Measurements from ENCODE around the gene GLIPR1. TPM values are rescaled to one million over a fixed set of nuclear protein-coding genes. Genes with fewer than 3 reads are reported as not detected.
"Not testable (repeated sequence)": the region's sequence is repeated elsewhere in the genome, so short reads cannot be mapped to it uniquely, and the experiment has no call there.

Gene GLIPR1
- total and polyA plus RNA-seq, 5 experiments from 2014 or later, result 51.2 to 117 (median 61.1) TPM

DNA sequence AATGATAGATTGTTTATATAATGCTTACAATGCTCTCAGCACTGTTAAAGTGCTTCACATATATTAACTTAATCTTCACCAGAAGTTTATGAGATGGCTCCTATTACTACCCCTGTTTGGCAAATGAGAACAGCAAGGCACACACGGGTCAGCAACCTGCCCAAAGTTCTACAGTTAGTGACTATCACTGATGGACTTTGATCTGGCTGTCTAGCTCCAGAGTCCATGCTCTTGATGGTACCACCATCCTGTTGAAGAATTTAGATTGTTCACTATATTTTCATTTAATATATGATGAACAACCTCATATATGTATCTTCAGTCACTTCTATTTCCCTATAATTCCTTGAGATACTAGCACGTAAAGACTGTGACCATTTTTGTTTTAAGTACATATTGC, 10.6 kb downstream of the GLIPR1 start:
- Mint-ChIP-seq H3K9me3 (no peaks in the 10 kb centered on the region), H3K27me3 (no peaks in the 10 kb centered on the region), H3K27ac (peak overlapping the region in 1 of 10 donors; percentile 13), H3K4me3 (no peak overlapping the region), H3K36me3 (peaks cover 0 to 61% (median 0%) of the 10 kb centered on the region in 3 donors), H3K4me1 (peaks cover 10 to 40% (median 15%) of the 10 kb centered on the region in 4 donors)
- POLR2A ChIA-PET, result no interaction called here
- DNase-seq (no peak), ATAC-seq (no peak)

- H3K9me3 Mint-ChIP-seq, result no peaks in the 10 kb centered on the region
- POLR2A ChIA-PET, result no interaction called here
- ATAC-seq (no peak), DNase-seq (no peak)
- H3K4me1 Mint-ChIP-seq, result peaks cover 2 to 10% (median 5%) of the 10 kb centered on the region in 4 donors
- no peak overlapping the region for H3K27ac Mint-ChIP-seq
- H3K36me3 Mint-ChIP-seq, result peaks cover 5 to 61% (median 13%) of the 10 kb centered on the region in 3 donors
- no peaks in the 10 kb centered on the region for H3K27me3 Mint-ChIP-seq
- H3K4me3 Mint-ChIP-seq, result no peak overlapping the region
Measured at GRCh38 chr12:75503459-75503858, 22.9 kb downstream of the GLIPR1 start.

DNA sequence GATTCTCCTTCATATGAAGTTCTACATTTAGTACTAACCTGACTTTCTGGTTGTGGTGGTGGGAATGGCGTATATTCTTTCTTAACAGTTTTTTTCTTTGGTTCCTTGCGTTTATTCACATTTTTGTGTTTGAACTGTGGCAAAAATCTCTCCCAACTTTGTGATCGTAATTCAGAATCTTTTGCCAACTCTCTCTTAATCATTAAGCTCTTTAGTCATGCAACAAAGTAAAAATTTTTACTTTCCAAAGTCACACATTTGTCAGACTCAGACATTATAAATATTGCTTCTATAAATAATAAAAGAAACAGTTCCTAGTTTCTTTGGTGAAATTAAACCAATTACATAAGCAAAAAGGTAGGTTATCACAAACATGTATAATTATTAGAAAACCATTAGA, 23.3 kb downstream of the GLIPR1 start:
- Mint-ChIP-seq H3K27me3 (no peaks in the 10 kb centered on the region), H3K27ac (no peak overlapping the region), H3K4me1 (peaks cover 3 to 11% (median 6%) of the 10 kb centered on the region in 4 donors), H3K9me3 (no peaks in the 10 kb centered on the region), H3K4me3 (no peak overlapping the region), H3K36me3 (peaks cover 5 to 59% (median 13%) of the 10 kb centered on the region in 3 donors)
- no peak for DNase-seq
- POLR2A ChIA-PET, result no interaction called here
- ATAC-seq, result no peak

DNA sequence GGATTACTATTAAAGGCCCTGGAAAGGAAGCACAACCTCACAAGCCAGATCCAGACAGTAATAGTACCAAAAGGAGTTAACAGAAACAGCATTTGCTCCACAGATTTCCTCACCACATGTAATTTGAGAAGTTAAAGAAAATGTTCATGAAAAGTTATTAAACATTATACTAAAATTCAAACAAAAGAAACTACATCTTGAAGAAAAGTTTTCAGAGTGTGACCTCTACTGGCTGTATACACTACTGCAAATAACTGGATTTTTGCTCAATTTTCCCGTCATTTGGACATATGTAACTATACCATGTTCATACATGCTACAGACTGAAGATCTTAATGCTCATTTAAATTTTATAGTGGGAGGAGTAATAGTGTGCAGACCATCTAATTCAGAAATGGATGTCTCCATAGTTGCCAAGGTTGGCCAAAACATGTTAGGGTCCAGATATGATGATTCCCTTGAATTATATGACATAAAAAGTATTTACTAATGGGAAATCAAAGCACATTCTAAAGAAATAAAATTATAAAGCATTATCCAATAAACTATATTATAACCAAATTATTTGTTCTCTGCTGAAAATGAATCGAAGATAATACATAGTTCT, 25.3 kb downstream of the GLIPR1 start:
- peaks cover 5 to 48% (median 10%) of the 10 kb centered on the region in 3 donors for H3K36me3 Mint-ChIP-seq
- ATAC-seq (peak; percentile 36 to 61), DNase-seq (peak in 2 of 10 donors; percentile 43 to 46)
- POLR2A ChIA-PET, result no interaction called here
- H3K27ac Mint-ChIP-seq, result peak overlapping the region in 5 of 10 donors; percentile 1 to 52 (median 6)
- H3K27me3 Mint-ChIP-seq, result no peaks in the 10 kb centered on the region
- H3K9me3 Mint-ChIP-seq, result no peaks in the 10 kb centered on the region
- peaks cover 11 to 29% (median 20%) of the 10 kb centered on the region in 4 donors for H3K4me1 Mint-ChIP-seq
- no peak overlapping the region for H3K4me3 Mint-ChIP-seq

GRCh38 chr12:75507086-75507485, 26.5 kb downstream of the GLIPR1 start:
- no peaks in the 10 kb centered on the region for H3K27me3 Mint-ChIP-seq
- POLR2A ChIA-PET, result interaction anchor here (1.2 kb wide), 1 partner anchor 116 kb away, joined by 4 read pairs; no protein-coding TSS in a partner anchor
- no peak overlapping the region for H3K4me3 Mint-ChIP-seq
- peaks cover 0 to 4% (median 0%) of the 10 kb centered on the region in 9 donors for H3K9me3 Mint-ChIP-seq
- peak overlapping the region in 1 of 10 donors; percentile 13 for H3K27ac Mint-ChIP-seq
- no peak for DNase-seq
- H3K4me1 Mint-ChIP-seq, result peaks cover 17 to 39% (median 31%) of the 10 kb centered on the region in 4 donors
- ATAC-seq, result no peak
- peaks cover 5 to 41% (median 5%) of the 10 kb centered on the region in 3 donors for H3K36me3 Mint-ChIP-seq

DNA sequence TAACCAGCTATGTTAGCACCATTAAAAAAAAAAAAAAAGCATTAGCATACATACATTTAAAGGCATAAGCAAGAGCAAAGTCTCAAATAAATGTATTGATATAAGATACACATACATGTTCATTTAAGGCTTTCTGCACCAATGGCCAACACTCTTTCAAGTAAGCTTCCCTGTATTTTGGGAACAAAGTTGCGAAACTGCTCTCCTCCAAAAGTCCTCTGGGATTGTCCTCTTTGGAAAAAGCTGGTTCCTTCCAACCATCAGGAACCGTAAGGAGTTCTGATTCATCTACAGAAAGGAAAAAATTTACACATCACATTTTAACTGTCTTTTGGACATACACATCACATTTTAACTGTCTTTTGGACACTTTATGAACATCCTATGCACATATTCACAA, 27.6 kb downstream of the GLIPR1 start:
- DNase-seq (no peak), ATAC-seq (no peak)
- Mint-ChIP-seq H3K27me3 (no peaks in the 10 kb centered on the region), H3K36me3 (peaks cover 5 to 41% (median 5%) of the 10 kb centered on the region in 3 donors), H3K4me1 (peaks cover 17 to 39% (median 31%) of the 10 kb centered on the region in 4 donors), H3K4me3 (no peak overlapping the region), H3K27ac (peak overlapping the region in 1 of 10 donors; percentile 68), H3K9me3 (peaks cover 0 to 4% (median 0%) of the 10 kb centered on the region in 9 donors)
- POLR2A ChIA-PET, result interaction anchor here (1.2 kb wide), 1 partner anchor 117 kb away, joined by 4 read pairs; no protein-coding TSS in a partner anchor

DNA sequence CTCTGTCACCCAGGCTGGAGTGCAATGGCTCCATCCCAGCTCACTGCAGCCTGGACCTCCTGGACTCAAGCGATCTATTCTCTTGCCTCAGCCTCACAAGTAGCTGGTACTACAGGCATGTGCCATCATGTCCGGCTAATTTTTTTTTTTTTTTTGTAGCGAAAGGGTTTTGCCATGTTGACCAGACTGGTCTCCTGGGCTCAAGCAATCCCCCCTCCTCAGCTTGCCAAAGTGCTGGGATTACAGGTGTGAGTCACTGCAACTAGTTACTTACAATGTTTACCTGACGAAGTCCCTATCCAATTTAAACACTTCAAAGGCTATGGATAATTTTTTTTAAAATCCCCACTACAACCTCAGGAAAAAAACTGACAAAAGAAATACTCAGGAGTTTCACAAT, 29.1 kb downstream of the GLIPR1 start:
- ATAC-seq (no peak), DNase-seq (no peak)
- Mint-ChIP-seq H3K4me3 (peak overlapping the region in 8 of 10 donors; percentile 20 to 100 (median 99)), H3K4me1 (peaks cover 17 to 38% (median 31%) of the 10 kb centered on the region in 4 donors), H3K27ac (peak overlapping the region in 8 of 10 donors; percentile 35 to 100 (median 86)), H3K9me3 (peaks cover 0 to 4% (median 0%) of the 10 kb centered on the region in 9 donors), H3K27me3 (no peaks in the 10 kb centered on the region), H3K36me3 (peaks cover 3 to 36% (median 5%) of the 10 kb centered on the region in 3 donors)
- POLR2A ChIA-PET, result no interaction called here

GRCh38 chr12:75511116-75512048, 30.8 kb downstream of the GLIPR1 start, which contains the start of gene KRR1:
KRR1 (minus strand) TSS chr12:75511609; CDS start chr12:75511597, 12 bp downstream.
- DNase-seq, result peak; percentile 63 to 95 (median 87)
- Mint-ChIP-seq H3K4me1 (peaks cover 17 to 38% (median 30%) of the 10 kb centered on the region in 4 donors), H3K4me3 (peak within 1 kb of the TSS; percentile 98 to 100 (median 99)), H3K27ac (peak within 1 kb of the TSS; percentile 98 to 100 (median 99)), H3K36me3 (peaks cover 0 to 20% (median 0%) of the 10 kb centered on the region in 3 donors), H3K27me3 (no peaks in the 10 kb centered on the region), H3K9me3 (peaks cover 0 to 4% (median 0%) of the 10 kb centered on the region in 9 donors)
- POLR2A ChIA-PET, result interaction anchor here (0.7 to 2.2 kb wide), 19 partner anchors 9 to 1253 kb away, joined by 3 to 24 read pairs (median 4); partner anchors contain the start of genes ATXN7L3B, BBS10, GLIPR1 and GLIPR1L1
- ATAC-seq, result peak; percentile 96 to 98

DNA sequence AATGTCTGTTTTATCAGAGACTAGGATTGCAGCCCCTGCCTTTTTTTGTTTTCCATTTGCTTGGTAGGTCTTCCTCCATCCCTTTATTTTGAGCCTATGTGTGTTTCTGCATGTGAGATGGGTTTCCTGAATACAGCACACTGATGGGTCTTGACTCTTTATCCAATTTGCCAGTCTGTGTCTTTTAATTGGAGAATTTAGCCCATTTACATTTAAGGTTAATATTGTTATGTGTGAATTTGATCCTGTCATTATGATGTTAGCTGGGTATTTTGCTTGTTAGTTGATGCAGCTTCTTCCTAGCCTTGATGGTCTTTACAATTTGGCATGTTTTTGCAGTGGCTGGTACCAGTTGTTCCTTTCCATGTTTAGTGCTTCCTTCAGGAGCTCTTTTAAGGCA, 40.7 kb downstream of the GLIPR1 start:
- peaks cover 12 to 64% (median 27%) of the 10 kb centered on the region in 5 donors for H3K27me3 Mint-ChIP-seq
- not testable (repeated sequence) for H3K4me1 Mint-ChIP-seq, ATAC-seq

GRCh38 chr12:75522124-75522523, 41.6 kb downstream of the GLIPR1 start:
- H3K36me3 Mint-ChIP-seq, ATAC-seq, DNase-seq, POLR2A ChIA-PET, H3K4me3 Mint-ChIP-seq, H3K4me1 Mint-ChIP-seq, H3K27ac Mint-ChIP-seq: not testable (repeated sequence)
- Mint-ChIP-seq H3K9me3 (peaks cover 0 to 15% (median 2%) of the 10 kb centered on the region in 9 donors), H3K27me3 (peaks cover 17 to 73% (median 34%) of the 10 kb centered on the region in 5 donors)

More for the DNA sequence above, 40.7 kb downstream of the GLIPR1 start:
- H3K4me3 Mint-ChIP-seq, H3K27ac Mint-ChIP-seq, H3K36me3 Mint-ChIP-seq, DNase-seq, POLR2A ChIA-PET: not testable (repeated sequence)
- H3K9me3 Mint-ChIP-seq, result peaks cover 0 to 15% (median 2%) of the 10 kb centered on the region in 9 donors

GRCh38 chr12:75525263-75525662, 44.7 kb downstream of the GLIPR1 start:
- Mint-ChIP-seq H3K9me3 (peaks cover 0 to 15% (median 0%) of the 10 kb centered on the region in 9 donors), H3K27me3 (peaks cover 20 to 61% (median 37%) of the 10 kb centered on the region in 5 donors), H3K36me3 (peaks cover 0 to 7% (median 0%) of the 10 kb centered on the region in 3 donors), H3K27ac (no peak overlapping the region), H3K4me1 (peaks cover 0 to 2% (median 1%) of the 10 kb centered on the region in 4 donors), H3K4me3 (no peak overlapping the region)
- ATAC-seq (no peak), DNase-seq (no peak)
- POLR2A ChIA-PET, result no interaction called here

Measured in naive thymus-derived CD8-positive, alpha-beta T cell (primary cell).